ENCODE results near the gene IFIT2.
"Not testable (repeated sequence)": the region's sequence is repeated elsewhere in the genome, so short reads cannot be mapped to it uniquely, and the experiment has no call there.

IFIT2 gene

GRCh38 chr10:89342206-89342958, 40.5 kb downstream of the IFIT2 start:
- no peak for DNase-seq (ENCODE audit: low read depth)

DNA sequence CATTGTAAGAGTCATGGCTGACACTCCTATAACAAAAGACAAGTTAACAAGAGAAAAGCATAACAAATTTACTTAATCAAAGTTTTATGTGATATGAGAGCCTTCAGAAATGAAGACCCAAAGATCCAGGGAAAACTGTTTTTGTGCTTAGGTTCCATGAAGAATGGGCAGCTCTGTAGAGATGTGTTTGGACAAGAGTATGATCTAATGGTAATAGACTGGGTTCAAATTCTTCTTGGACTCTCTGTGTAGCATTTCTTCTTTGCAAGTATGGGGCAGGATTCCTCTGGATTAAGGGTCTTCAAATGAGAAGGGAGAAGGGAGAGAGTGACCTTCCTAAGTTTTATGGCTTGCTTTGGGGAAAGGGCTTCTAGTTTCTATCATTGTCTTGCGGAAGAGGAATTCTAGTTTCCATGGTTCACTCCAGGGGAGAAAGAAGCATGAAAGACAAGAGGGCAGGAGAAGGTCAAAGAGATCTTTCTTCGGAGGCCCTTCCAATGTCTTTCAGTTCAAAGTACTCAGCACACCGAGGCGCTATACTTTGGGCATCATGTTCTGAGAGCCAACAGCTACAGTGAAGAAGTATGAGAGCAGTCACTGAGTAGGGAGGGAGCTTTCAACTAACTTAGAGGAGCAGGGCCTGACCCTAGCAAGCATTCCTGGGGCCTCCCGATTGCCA, 41.4 kb downstream of the IFIT2 start:
- no peak for DNase-seq (ENCODE audit: low read depth)

DNA sequence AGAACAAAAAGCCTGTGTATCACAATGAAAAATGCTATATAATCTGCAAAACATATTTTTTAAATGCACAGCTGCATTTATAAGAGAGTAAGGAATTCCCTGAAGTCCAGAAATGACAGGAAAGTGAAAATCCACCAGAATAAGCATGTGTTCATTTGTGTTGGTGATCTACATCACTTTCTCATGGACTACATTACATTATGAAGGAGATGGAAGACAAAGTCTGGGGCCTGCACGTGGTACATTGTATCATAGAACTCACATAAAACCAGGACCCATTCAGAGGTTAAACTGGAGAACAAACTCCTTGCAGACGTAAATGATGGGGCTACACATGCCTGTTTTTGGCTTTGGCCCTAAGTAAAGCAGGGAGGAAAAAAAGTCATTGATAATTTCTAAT, 42.3 kb downstream of the IFIT2 start:
- no peak for DNase-seq (ENCODE audit: low read depth)

DNA sequence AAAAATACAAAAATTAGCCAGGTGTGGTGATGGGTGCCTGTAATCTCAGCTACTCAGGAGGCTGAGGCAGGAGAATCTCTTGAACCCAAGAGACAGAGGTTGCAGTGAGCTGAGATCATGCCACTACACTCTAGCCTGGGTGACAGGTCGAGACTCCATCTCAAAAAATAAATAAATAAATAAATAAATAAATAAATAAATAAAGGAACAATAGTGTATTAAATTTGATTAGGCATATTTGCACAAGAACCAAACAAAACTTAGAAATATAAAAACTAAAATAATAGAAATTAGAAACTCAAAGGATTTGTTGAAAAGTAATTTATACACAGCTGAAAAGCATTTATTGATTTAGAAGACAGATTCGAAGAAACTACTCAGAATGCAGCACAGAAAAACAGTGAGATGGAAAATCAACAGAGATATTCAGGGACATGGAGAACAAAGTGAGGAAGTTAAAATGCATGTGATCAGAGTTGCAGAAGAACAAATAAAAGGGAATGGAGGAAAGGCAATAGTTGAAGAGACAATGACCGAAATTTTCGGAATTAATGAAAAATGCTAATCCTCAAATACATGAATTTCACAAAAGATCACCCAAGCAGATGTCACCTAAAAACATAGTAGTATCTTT, 43.6 kb downstream of the IFIT2 start:
- no peak for DNase-seq (ENCODE audit: low read depth)

GRCh38 chr10:89346405-89347254, 44.8 kb downstream of the IFIT2 start:
- DNase-seq (ENCODE audit: low read depth): no peak

- DNase-seq (ENCODE audit: low read depth): no peak
These were observed 46.0 kb downstream of the IFIT2 start for GRCh38 chr10:89347701-89348457.

- no peak for DNase-seq (ENCODE audit: low read depth)
These were observed 46.6 kb downstream of the IFIT2 start for GRCh38 chr10:89348481-89348880.

DNA sequence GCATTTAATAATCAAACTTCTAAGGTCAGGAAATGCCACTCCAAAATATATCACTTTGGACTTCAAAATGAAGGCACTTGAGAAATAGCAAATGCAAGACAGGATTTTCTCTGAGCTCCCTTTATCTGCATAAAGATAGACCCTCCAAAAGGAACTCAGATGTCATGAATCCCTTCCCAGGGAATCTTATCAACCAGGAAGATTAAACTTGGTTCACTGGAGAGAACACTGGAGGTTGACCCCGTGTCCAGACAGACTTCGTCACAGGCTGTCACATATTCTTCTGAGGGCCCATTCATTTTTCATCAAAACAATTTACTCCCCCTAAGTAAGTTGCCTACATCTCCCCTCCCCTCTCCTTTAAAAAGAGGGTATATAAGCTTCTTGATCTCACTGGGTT, 47.1 kb downstream of the IFIT2 start:
- no peak for DNase-seq (ENCODE audit: low read depth)

- DNase-seq (ENCODE audit: low read depth): not testable (repeated sequence)
These were observed 48.9 kb downstream of the IFIT2 start for GRCh38 chr10:89350631-89351315.

- DNase-seq (ENCODE audit: low read depth): no peak
These were observed 49.5 kb downstream of the IFIT2 start for GRCh38 chr10:89351412-89351779.

DNA sequence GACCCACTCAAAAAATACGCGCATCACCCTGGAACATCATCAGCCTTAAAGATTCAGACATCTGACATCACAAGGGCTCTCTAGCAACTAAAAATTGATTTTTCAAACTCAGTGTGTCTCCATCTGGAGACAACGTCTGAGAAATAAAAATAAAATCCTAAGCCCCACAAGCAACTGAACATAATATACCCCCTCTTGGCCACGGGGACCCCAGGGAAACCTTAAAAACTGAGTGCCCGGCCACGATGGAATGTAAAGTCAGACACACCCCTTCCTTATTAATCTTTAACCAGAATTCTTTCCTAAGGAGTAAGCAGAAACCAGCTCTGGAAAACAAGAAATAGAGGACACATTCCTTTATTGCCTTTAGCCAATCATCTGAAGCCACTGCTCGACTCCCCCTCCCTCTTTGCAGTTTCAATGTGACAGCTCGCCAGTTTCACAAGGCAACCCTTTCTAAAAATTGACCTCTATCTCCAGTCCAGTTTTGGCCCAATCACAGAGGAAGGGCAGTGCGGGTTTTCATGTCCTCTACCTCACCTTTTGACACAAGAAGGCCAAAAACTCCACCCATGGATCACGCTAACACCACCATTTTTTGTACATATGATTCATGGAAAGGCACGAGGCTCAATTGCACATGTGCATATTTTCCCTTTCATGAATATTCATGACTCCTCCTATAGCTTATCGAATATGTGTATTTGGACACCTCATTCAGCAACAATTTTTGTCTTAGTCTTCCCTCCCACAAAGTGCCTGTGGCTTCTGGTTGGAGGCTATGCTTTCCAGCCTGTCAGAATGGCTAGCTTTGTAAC, 50.1 kb downstream of the IFIT2 start:
- DNase-seq (ENCODE audit: low read depth): no peak

DNA sequence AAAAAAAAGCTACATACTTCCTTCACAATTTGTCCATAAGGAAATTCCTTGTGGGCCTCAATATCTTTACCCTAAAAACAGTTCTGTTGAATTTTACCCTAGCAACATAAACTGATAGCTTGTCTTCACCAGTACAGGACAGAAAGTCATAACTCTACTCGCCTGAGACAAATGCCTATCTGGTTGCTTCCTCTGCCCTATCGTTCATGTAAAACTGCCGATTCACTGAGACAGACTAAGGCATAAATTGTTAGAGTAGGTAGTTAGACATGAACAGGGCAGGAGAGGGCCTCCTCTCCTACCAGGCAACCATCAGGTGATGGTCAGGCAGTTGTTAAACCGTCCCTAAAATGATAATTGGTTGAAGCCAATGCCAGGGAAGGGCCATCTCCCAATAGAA, 51.0 kb downstream of the IFIT2 start:
- no peak for DNase-seq (ENCODE audit: low read depth)

- DNase-seq (ENCODE audit: low read depth): no peak
These were observed 53.6 kb downstream of the IFIT2 start for GRCh38 chr10:89355394-89355931.

GRCh38 chr10:89357096-89357495, 55.2 kb downstream of the IFIT2 start:
- DNase-seq (ENCODE audit: low read depth): no peak

- DNase-seq (ENCODE audit: low read depth): no peak
These were observed 56.1 kb downstream of the IFIT2 start for GRCh38 chr10:89357975-89358374.
